ENCODE results near the gene GABRD.

Gene GABRD

DNA sequence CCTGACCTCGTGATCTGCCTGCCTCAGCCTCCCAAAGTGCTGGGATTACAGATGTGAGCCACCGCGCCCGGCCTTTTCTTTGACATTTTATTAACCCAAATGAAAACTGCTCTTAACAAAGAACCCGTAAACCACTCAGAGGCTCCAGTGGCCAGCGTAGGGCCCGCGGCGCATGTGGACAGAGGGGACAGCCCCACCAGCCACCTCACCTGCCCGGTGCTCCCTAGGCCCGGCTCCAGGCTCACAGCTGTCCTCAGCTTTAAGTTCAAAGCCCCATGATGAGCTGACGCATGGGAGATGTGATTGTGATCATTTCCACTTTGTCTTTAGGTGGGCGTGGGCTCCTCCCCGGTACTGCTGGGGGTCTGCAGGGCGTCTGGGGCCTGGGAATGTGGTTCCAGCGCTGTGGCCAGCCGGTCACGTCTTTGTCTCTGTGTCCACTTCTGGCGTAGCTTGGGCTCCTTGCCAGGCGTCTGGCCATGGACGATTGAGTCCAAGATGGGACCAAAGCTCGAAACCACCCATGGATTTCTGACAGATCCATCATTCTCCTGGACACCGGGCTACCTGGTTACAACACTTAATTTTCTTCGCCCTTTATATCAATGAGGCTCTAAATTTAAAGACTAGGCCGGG, 37.9 kb downstream of the GABRD start:
- no peak for DNase-seq

DNA sequence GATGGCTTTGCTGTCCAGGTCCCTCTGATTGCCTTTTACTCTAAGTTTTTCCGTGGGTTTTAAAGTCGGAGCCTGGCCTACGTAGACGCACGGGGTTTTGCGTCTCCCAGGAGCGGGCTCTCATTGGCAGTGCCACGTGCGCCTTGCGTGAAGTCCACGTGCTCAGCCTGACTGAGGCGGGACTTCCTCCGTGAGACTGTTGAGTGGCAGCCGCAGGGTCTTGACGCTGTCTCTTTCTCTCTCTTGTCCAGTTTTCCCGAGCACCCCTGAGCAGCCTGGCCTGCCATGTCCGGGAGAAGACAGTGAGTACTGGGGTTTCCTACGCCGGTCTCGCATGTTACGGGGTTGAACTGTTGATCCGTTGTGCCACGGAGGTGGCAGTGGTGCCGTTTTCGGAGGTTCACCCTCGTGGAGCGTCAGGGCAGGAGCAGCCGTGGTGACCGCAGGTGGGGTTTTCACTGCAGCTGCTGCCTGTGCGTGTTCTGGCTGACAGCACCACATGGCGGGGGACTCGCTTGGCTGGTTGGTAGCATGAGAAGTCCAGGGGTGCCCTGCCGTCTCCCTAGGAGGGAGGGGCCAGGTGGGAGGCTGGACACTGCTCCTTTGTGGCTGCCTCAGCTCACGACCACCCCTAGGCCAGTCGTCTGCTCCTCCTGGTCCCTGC, 40.3 kb downstream of the GABRD start:
- no peak for DNase-seq

DNA sequence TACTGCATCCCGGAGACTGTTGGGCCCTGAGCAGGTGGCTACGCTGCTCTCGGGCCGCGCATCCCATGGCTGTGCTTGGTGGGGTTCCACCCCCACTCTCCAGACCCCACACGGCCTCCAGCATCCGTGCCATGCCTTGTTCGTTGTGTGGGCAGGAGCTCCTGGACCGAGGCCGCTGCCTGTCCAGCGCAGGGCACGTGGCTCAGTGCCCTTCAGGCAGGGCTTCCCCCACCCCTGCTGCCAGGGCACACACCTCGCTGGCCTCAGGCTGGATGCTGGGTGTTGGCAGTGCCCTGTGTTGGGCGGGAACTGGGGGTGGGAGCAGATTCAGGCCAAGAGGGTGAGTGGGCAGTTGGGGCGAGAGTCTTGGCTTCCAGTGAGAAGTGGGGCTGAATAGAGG, 40.9 kb downstream of the GABRD start:
- DNase-seq: no peak

DNA sequence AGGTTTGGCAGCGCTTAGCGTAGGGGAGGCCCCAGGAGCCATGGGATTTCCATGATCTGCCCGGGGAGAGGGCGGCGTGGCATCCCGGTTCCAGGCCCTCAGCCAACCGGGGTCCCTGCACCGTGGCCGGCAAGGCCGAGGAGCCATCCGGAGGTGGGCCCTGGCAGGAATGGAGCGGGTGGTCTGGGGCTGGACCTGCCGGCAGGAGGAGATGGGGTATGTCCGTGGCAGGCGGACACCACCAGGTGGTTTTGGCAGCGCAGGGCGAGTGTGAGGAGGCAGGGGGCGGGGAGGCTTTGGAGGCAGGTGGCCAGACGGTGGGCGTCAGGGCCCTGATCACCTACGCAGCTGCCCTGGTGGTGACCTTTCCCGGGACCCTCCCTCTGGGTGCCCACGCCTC, 41.4 kb downstream of the GABRD start:
- no peak for DNase-seq

DNA sequence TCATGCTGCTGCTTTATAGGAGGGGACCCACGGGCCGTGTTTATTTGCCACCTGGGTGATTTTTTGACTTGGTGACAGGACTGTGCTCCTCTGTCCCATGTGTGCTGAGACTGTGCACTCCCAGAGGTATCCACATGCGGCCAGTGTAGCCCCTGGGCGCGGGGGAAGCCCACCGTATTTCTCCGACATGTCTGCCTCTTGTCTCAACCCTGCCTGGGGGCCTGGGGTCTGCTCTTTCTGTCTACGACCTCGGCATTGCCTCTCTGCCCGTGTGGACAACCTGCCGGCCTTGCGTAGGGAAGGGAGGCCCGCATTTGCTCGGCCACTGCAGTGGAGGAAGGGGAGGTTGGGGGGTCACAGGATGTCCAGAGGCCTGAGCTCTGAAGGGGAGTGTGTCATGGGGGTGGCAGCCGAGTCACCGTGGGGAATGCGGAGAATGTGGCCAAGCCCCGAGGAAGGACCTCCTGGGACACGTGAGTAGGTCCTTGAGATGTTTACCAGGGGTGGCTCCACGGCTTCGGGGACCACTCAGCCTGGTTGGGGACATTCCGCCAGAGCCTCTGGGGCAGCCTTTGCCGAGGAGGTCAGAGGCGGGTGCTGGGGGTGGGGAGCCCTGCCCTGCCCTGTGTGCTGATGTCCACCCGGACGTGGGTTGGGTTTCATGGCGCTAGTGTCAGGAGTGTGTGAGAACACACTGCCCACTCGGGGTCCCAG, 42.1 kb downstream of the GABRD start:
- DNase-seq: no peak

DNA sequence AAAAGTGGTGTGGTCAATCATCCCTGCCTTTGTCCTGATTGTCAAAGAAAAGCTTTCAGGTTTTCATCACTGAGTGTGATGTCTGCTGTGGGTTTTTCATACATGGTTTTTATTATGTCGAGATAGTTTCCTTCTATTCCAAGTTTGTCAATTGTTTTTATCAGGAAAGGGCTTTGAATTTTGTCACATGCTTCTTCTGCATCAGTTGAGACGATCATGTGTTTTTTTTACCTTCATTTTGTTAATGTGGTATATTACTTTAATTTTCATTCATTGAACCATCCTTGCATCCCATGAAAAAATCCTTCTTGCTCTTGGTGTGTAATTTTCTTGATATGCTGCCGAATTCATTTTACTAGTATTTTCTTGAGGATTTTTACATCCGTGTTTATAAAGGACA, 46.6 kb downstream of the GABRD start:
- DNase-seq: no peak

DNA sequence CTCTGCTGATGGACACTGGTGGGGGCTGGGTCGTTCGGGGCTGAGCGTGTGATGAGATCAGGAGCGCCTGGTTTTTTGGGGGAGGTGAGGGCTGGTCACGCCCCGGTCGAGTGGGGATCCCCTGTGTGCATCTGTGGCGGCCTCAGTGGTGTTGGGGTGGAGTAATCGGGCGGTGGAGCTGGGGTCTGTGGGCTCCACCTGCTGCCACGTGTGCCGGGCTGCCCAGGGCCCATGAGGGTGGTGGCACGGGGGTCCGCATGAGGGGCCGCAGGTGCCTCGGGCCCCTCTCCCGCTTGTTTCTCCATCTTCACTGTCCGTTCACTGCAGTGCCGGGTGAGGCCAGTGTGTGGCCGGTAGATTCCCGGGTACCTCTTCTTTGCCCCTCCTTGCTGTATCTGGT, 48.2 kb downstream of the GABRD start:
- no peak for DNase-seq

DNA sequence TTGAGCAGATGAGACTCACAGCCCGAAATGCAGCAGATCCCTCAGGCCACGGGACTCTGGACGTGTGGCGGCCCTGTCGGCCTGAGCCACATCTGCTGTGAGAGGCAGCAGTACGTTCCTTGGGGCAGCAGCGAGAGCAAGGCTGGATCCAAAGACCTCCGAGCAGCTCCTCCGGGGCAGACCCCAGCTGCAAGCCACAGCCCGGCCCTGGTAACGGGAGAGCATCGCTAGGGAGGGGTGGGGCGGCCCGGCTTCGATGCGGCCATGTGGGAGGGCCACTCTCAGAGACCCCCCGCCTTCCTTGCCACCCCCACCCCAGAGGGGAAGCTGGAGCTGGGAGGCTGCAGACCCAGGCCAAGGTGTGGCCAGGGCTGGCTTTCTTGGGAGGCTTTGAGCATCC, 48.8 kb downstream of the GABRD start:
- no peak for DNase-seq

DNA sequence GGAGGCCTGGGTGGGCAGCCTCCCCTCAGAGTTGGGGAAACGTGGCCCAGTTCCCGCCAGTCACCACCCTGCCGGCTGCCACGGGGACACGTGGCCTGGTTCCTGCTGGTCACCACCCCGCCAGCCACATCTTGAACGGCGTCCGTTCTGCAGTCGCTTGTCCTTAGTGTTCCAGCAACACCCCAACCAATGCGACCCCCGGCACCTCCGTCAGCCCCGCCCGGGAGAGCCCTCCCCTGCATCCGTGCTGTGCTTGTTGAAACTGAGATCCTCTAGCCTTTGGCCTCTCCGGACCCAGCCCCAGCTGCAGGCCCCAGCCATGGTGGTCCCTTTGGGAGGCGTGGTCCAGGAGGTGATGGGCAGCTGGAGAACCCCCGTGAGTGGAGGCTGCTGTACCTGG, 49.8 kb downstream of the GABRD start:
- no peak for DNase-seq

DNA sequence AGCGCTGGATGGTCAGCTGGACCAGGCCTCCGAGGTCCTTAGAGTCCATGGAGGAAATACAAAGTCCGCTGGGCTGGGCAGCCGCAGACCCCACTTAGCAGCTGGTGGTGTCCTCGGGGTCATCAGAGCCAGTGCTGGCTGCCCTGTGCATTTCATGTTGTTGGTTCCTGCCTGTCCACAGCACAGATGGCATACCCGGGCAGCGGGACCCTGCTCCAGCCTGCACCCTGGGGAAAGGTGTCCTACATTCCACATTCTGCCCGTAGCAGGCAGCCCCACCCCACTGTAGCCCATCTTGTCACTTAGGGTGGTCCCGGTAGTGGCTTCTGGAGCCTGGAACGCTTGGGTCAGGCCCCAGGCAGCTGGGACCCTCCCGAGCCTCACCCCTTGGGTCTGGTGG, 50.9 kb downstream of the GABRD start:
- no peak for DNase-seq

DNA sequence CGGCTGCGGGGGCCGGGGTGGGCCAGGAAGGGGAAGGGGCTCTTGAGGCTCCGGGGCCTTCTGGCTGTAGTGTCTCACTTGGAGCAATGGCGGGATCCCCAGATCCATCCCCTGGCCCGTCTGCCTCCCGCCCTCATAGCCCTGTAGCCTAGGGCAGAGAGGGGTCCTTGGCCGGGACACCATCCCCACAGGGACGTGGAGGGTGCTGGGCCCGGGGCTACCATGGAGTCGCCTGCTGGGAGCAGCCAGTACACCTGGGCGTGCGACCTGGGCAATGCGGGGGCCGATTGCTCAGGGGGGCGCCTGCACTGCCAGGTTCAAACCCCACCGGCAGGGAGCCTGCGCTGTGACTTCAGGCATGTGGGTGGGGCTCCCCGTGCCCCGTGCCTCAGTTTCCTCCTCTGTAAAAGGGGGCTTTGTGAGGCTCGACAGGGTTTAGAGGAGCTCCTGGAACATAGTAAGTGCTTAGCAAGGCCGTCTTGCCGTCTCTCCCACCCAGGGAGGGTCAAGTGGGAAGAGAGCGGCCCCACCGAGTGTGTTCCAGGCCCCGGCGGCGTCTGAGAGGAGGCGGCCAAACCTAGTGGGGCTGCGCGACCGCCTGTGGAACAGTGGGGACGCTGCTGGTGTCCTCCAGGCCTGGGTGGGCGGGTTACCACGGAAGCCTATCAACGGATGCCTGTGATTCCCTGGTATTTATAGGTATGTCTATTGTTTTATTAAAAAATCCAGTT, 51.8 kb downstream of the GABRD start:
- DNase-seq: no peak

DNA sequence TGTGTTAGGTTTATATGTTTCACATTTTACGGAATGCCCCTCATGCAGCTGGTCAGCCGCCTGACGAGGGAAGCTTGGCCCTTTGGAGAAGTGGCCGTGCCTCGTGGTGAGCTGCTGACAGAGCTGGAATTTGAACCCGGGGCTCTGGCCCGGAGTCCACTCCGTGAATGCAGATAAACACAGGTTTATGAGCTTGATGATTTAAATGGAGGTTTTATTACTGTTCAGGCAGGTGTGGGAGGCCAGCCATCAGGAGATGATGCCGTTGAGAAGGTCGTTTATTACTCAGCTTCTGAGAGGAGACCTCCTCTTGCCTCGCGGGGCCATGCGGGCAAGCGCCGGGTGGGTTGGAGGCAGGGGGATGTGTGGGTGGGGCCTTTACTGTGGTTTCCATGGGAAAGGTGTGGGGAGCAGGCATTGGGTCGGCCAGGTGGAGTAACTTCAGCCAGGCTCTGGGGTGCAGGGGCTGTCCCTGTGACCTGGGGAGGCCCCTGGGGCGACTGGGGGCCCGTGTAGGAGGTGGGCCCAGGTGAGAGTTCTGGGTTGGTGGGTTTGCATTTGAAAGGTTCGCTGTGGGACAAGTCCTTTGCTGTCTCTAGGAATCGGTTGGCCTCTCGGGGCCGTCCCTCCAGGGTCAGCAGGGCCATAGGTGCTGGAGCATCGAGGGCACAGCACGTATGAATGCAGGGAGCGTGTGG, 53.1 kb downstream of the GABRD start:
- no peak for DNase-seq

DNA sequence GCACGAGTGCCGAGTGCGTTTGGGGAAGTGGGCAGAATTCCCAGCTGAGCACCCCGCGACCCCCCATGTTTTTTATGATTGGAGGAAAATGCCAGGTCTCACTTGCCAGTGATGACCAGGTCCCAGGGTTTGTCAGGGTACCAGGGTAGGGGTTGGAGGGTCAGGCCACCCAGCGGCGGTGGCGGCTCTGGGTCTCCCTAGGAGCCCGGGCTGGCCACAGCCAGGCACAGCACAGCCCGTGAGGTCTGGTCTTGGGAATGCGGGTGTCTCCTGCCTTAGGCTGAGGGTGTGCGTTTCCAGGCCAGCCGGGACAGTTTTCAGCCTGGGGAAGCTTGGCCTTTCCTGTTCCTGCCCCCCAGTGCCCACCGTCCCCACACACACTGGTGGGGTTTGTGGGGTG, 53.7 kb downstream of the GABRD start:
- no peak for DNase-seq

DNA sequence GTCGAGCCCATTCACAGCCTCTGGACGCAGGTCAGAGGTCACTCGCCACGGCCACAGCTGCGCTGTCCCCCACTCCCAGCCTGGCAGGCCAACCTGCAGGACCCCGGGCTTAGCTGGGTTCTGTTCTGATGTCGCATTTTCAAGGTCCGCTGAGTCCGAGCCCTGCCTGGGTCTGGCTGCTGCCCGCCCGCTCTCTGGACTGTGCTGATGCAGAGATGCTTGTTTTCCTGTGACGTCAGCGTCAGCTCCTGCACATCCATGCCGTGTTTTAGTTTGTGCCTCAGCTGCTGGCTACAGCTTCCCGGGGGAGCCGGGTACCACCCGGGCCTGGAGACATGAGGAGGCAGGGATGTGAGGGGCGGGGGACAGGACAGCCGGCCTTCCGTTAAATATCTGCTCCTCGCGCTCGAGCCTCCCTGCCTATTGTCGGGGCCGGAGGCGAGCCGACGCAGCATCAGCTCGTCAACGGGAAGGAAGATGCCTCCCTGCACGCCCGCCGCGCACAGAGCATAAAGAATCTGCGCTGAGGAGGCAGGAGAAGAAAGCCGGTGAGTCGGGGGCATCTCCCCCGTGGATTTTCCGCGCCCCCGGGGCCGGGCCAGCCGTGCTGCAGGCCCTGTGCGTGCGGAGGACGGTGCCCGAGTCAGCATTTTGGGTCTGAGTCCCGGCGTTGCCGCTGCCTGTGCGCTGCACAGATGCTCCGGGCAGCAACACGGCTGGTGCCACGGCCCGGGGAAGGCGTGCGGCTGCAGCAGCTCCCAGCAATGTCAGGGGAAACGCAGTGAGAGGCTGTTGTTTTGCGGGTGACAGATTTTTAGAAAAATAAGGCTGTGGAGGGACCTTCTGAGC, 54.5 kb downstream of the GABRD start:
- peak; percentile 95 for DNase-seq

DNA sequence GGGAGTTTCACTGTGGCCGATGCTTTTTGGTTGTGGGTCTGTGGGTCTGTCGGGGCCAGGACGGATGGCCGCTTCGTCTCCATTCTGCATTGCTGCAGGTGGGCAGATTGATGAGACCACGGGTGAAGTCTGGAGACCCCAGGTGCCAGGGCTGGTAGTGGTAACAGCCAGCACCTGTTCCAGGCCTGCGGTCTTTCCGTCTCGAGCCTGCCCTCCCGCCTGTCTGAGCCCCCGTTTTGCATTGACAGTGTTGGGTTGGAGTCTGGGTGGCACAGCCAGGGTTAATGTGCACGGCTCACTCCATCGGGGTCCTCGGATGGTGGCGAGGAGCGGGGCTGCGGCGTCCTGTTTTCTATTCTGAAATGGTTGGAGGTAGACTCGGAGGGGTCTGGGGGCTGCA, 55.3 kb downstream of the GABRD start:
- peak; percentile 48 for DNase-seq

DNA sequence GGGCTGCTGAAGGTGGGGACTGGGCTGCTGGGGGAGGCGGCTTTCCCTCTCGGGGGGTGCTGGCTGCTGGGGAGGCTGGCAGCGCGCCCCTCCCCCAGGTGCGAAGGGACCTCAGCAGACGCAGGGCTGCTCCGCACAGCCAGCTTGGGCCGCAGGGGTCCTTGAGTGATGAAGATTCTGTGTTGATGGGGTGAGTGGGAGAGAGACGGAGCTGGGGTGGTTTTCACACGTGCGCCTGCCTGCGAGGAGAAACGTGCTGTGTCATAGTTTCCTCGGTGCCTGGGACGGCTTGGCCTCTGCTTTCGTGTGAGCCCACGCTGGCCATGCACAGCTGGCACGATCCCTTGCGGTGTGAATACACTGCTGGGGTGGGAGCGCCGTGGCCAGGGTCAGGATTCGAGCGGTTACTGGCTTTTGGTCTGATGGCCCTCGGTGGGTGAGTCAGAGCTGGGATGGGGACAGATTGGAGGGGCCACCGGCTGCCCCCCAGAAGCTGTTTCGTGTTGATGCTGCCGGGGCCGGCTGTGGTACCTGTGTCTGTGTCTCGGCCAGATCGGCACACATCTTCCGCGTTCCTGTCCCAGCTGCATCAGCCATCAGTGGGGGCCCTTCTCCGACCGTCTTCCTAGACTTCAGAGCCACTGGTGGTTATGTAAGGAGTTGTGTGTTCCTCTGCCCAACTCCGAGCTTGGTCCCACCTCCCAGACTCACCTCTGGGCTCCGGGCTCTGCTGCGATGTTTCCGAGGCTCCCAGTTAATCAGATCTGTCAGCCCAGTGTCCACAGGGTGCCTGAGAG, 56.0 kb downstream of the GABRD start:
- DNase-seq: peak; percentile 53

DNA sequence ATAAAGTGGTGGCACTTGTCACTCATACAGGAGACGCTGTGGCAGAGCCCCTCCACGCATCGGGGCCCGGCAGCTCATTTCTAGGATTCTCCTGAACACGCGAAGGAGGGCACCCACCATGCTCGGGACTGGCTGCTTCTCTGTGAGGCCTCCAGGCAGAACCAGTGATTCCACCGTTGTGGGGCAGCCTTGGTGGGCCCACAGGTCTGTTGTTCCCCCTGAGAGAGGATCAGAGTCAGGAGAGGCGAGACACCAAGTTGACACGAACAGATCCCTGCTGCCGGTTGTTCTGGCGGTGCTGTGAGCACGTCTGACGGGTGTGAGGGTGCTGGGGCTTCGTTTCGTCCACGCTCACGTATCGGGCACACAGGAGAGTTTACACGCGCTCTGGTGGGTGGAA, 57.7 kb downstream of the GABRD start:
- no peak for DNase-seq

DNA sequence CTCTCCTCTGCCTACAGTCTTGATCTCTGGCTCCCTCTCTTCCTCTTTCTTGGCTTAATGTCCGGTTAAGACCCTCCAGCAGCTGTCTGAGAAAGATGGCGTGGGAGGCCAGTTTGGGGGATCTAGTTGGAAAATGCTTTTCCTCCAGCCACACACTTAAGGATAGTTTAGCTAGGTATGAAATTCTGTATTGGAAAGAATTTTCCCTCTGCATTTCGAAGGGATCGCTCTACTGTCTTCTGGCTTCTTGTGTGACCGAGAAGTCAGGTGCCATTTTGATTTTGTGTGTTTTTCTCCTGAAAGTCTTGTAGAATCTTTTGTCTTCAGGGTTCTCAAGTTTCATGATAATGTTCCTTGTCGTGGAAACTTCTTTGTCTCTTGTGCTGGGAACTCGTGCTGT, 59.0 kb downstream of the GABRD start:
- DNase-seq: no peak

DNA sequence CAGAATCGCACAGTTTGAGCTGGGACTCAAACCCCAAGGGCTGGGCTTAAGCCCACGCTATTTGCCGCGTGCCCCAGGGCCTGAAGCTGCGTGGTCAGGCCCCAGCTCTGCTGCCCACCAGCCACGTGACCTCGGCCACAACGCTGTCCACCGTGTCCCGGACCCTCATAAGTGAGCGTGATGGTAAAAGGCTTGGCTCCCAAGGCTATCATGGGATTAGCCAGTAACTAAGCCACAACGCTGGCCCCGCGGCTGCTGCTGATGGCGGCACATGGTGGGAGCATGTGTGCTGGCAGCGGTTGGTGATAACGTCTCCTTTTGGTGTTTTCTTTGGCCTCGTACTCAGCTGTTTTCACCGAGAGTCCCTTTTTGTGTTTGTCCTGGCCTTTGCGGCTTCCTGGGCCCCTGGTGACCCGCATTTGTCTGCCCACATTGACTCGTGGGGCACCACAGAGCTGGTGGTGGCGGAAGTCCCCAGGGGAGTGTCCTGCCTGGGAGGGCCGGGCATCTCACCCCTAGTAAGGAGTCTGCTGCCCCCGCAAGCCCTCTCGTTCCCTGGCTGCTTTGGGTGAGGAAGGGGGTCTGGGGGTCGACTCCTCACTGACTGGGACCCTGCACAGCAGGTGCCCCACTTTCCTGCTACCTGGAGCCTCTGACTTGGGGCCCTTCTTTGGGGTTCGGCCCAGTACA, 60.4 kb downstream of the GABRD start:
- DNase-seq: no peak

DNA sequence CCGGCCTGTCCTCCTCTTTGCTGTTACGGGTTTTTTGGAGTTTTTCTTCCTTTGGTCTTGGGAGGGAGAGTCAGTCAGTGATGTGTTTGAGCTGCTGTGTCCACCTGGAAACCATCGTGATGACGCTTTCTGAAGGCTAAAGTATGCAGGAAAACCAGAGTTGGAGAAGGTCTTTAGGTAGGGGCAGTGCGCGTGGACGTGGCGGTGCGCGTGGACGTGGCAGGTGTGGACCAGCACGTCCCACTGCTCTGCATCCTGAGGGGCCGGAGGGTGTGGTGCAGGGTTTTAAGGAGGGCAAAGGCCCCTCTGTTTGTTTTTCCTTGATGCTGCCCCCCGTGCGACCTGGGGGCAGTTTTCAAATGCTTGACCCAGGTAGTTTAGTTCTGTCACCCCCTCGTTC, 61.0 kb downstream of the GABRD start:
- no peak for DNase-seq

Data from eye (tissue), 1 donor.